Brain pericyte (primary cell): ENCODE results near the gene PCSK6.
"Not testable (repeated sequence)": the region's sequence is repeated elsewhere in the genome, so short reads cannot be mapped to it uniquely, and the experiment has no call there.

Experiments used
- DNase-seq: peaks from one replicate; pipeline ENCODE4 v3.0.0-alpha.2; 2012; ENCODE audit warnings: low read depth, low spot score

The PCSK6 gene

GRCh38 chr15:101431301-101431700 is 58.2 kb downstream of the PCSK6 start:
- no peak for DNase-seq

- DNase-seq = no peak
Observed at GRCh38 chr15:101429646-101430045, 59.9 kb downstream of the PCSK6 start.

DNA sequence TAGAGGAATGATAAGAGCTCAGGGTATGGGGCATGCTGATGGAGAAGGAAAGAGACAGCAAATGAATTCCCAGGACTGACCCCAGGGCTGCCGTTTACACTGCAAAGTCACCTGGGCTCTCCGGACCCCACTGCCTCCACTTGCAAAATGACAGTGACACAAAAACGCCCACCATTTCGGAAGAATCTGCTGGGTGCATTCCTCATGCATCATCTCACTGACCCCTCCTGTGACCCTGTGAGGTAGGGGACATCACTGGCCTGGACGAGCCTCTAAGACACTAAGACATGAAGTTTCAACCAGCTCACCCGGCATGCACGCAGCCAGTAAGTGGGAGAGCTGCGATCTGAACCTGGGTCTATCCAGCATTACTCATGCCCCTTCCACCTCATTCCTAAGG is 60.3 kb downstream of the PCSK6 start:
- DNase-seq = no peak

DNA sequence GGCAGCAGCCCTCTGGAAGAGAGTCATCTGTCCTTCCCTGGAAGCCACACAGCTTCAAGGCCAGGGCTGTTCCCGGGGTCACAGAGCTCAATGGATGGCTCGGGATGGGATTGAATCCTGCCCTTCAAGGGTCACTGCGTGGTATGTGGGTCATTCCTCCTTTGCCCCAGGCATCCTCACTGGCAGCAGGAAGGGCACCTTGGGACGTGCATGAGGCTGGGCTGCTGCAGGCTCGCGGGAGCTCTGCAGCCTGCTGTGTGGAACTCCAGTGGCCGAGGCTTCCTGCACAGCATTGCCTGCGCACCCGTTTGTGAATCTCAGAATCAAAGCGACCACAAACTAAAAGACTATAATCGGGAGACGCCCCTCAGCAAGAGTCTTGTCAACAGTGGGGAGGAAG is 60.7 kb downstream of the PCSK6 start:
- DNase-seq = no peak

GRCh38 chr15:101427606-101428487 is 61.7 kb downstream of the PCSK6 start:
- no peak for DNase-seq

DNA sequence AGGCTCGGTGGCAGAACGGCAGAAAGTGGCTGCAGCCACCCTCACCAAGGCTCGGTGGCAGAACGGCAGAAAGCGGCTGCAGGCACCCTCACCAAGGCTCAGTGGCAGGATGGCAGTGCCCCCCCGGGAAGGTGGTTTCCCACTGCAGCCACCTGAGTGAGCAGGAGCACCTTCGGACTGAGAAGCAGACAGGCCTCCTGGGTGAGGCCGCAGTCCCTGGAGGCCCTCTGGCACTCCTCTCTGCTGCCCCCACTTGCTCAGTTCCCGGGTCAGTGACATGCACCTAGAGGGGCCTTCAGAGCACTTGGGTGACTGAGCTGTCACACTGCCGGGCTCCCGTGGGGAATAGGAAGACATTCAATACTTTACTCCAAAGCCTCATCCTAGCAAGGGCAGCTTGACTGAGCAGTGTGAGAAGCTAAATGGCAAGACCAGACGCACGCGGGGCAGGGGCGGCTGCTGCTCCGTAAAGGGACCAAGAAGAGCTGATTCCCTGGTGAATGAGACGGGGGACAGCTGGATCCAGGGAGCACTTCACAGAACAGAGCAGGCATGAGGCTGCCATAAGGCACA is 62.7 kb downstream of the PCSK6 start:
- no peak for DNase-seq

GRCh38 chr15:101425787-101426365 is 63.6 kb downstream of the PCSK6 start:
- no peak for DNase-seq

DNA sequence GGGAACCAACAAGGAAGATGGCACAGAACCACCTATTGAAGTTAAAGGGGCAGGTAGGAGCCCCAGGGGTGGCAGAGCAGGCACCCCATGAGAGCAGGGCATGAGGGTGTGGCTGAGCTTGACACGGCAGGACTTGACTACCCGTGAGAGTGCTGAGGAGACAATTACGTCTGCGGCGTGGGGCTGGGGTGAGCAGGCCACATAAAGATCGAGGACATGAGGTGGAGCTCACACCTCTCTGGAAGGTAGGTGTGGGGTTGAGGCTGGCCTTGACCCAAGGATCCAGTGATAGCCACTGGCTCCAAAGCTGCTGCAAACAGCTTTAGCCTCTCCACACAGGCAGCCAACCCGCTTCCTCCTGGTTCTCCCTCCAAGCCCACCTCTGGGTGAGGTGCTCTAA is 64.5 kb downstream of the PCSK6 start:
- DNase-seq = no peak

DNA sequence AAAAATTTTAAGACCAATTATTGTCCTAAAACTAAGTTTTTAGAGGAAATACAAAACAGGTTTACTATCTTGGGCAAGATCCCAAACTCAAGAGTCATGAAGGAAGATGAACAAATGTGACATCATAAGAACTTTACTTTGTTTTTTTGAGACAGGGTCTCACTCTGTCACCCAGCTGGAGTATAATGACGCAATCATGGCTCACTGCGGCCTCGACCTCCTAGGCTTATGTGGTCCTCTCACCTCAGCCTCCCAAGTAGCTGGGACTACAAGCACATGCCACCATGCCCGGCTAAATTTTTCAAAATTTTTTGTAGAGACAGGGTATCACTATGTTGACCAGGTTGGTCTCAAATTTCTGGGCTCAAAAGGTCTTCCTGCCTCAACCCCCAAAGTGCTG is 69.3 kb downstream of the PCSK6 start:
- DNase-seq = no peak

DNA sequence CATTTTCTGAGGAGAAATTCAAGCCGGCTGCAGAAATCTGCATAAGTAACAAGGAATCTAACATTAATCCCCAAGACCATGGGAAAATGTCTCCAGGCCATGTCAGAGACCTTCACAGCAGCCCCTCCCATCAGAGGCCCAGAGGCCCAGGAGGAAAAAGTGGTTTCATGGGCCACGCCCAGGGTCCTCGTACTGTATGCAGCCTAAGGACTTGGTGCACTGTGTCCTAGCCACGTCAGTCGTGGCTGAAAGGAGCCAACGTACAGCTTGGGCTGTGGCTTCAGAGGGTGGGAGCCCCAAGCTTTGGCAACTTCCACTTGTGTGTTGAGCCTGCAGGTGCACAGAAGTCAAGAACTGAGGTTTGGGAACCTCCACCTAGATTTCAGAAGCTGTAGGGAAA is 73.0 kb downstream of the PCSK6 start:
- not testable (repeated sequence) for DNase-seq

DNA sequence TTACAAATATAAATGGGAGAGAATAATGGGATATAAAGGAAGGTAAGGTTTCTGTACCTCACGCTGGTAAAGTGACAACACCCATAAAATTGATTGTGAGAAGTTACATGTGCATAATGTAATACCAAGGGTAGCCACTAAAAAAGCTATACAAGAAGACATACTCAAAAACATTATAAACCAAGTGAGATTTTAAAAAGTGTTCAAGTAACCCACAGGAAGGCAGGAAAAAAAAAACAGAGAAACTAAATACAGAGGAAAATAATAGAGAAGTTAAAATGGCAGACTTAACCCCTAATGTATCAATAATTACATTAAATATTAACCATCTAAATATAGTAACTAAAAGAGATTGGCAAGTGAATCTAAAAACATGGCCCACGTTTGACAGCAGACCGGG is 76.3 kb downstream of the PCSK6 start:
- no peak for DNase-seq

GRCh38 chr15:101411581-101411980 is 77.9 kb downstream of the PCSK6 start:
- DNase-seq = no peak

GRCh38 chr15:101411085-101411484 is 78.4 kb downstream of the PCSK6 start:
- DNase-seq = no peak

DNA sequence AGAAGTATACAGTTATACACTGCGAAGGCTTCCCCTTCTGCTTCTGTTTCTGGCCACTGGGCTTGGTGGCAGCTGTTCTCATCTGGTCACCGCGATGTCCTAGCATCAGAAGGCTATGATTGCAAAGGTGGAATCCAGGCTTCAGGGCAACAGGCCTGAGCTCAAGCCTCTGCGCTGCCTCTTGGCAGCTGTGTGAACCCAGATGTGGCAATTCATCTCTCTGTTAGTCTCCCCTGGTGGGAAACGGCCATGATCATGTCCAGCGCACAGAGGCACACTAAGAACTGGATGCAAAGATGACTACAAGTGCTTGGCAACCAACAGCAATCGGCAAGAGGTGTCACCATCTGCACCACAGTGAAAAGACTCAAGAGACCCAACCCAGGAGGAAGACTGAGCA is 78.9 kb downstream of the PCSK6 start:
- DNase-seq = no peak

DNA sequence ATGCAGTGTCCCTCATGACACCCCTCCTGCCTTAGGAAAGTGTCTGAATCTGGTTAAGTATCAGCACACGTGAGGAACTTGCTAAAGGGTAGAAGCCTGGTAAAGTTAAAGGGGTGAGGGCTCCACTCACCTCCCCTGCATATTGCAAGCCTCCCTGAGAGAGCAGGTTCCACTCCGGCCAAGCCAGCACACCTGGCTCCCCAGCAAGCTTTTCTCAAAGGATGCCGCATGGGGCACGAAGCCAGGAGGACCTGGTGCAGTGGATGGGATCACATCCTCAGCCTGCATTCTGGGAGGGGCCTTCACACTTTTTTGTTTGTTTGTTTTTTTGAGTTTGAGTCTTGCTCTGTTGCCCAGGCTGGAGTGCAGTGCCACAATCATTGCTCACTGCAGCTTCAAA is 79.9 kb downstream of the PCSK6 start:
- no peak for DNase-seq

GRCh38 chr15:101407966-101408775 is 81.3 kb downstream of the PCSK6 start:
- DNase-seq = no peak

GRCh38 chr15:101407439-101407838 is 82.1 kb downstream of the PCSK6 start:
- no peak for DNase-seq

DNA sequence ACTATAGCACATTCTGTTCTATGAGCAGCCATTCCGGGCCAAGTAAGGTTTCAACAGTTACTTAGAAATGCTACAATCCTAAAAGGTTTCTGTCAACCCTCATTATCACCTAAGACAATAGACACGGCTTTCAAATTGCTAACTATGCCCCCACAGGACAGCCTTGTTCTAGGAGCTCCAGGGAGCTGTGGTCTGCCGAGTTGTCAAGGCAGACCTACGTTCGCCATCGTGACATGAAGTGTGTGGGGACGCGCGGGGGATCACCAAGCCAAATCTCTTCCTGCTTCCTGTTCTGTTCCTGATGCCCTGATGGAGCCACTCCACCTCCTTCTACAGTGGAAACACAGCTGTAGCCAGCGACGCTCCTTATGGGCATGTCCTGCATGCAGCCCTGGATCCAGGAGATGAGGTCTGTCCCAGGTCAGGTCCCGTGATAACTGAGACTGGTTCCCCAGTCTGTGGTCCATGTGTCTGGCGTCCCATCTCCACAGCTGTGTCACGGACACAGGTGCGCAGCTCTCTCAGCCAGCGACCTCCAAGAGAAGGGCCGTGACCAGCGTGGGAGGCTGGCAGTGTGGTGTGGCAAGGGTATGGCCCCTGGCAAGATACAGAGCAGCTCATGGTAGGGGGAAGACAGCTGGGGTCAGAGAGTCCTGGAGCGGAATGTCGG is 82.8 kb downstream of the PCSK6 start:
- DNase-seq = no peak

GRCh38 chr15:101406036-101406435 is 83.5 kb downstream of the PCSK6 start:
- no peak for DNase-seq

- DNase-seq = no peak
Observed at GRCh38 chr15:101404245-101404644, 85.3 kb downstream of the PCSK6 start.

- DNase-seq = not testable (repeated sequence)
Observed at GRCh38 chr15:101402883-101403282, 86.6 kb downstream of the PCSK6 start.

GRCh38 chr15:101401286-101401685 is 88.2 kb downstream of the PCSK6 start:
- no peak for DNase-seq
